ENCODE measurements around the gene PBXIP1. TPM values are rescaled to one million over a fixed set of nuclear protein-coding genes. Genes with fewer than 3 reads are reported as not detected.

The PBXIP1 gene
- total RNA-seq, 1 experiment from 2014 or later, result 26.5 TPM

- TF ChIP-seq PRDM15 (CRISPR knock-in tag; IDR thresholded peaks at IDR 0.05) (no peak), ZNF317 (CRISPR knock-in tag; IDR thresholded peaks at IDR 0.05; ENCODE audit: borderline replicate concordance, low read depth) (no peak), SOX15 (CRISPR knock-in tag; IDR thresholded peaks at IDR 0.05) (no peak), ZNF219 (CRISPR knock-in tag; IDR thresholded peaks at IDR 0.05; ENCODE audit: borderline replicate concordance) (0 out of 2 replicates have a peak, but pooled peaks have one; percentile 66), NFE2L1 (CRISPR knock-in tag; IDR thresholded peaks at IDR 0.05) (no peak; the same call in 1 of the 2 replicates), HMGXB4 (CRISPR knock-in tag; IDR thresholded peaks at IDR 0.05) (peak; percentile 92; the same call in 1 of the 2 replicates), RELA (CRISPR knock-in tag; IDR thresholded peaks at IDR 0.05; ENCODE audit: borderline replicate concordance) (0 out of 2 replicates have a peak, but pooled peaks have one; percentile 58)
These were observed 5.6 kb upstream of the PBXIP1 start, which contains the start of gene PYGO2 (continued) for GRCh38 chr1:154961207-154962155.

GRCh38 chr1:154960446-154961136 lies 4.7 kb upstream of the PBXIP1 start:
- no peaks in the 10 kb centered on the region for H3K27me3 Mint-ChIP-seq (ENCODE audit: low read depth)
- peak overlapping the region; percentile 93 for H3K4me3 Mint-ChIP-seq
- peak overlapping the region; percentile 84; the same call in 1 of the 2 replicates for H3K27ac Mint-ChIP-seq
- POLR2A ChIA-PET, result interaction anchor here (1.7 to 3.2 kb wide), 5 partner anchors 10 to 39 kb away, joined by 6 to 26 read pairs (median 10); partner anchors contain the start of genes FLAD1 and SHC1
- peaks cover 34% of the 10 kb centered on the region for H3K36me3 Mint-ChIP-seq
- H3K9me3 Mint-ChIP-seq, result no peaks in the 10 kb centered on the region
- CTCF ChIA-PET, result interaction anchor here (0.7 to 4.1 kb wide), 11 partner anchors 11 to 212 kb away, joined by 3 to 33 read pairs (median 7); partner anchors contain the start of genes FLAD1, KRTCAP2, LENEP and SHC1
- peaks cover 43% of the 10 kb centered on the region for H3K4me1 Mint-ChIP-seq
- no peak for ATAC-seq
- DNase-seq (ENCODE audit: low spot score), result no peak
- TF ChIP-seq TEAD4 (CRISPR knock-in tag; IDR thresholded peaks at IDR 0.05), result no peak
- no peak for TF ChIP-seq ZNF219 (CRISPR knock-in tag; IDR thresholded peaks at IDR 0.05; ENCODE audit: borderline replicate concordance)
- TF ChIP-seq TEAD1 (CRISPR knock-in tag; IDR thresholded peaks at IDR 0.05), result no peak
- no peak for TF ChIP-seq ATF3 (CRISPR knock-in tag; conservative IDR thresholded peaks at IDR 0.05)
- TF ChIP-seq ZBTB43 (CRISPR knock-in tag; IDR thresholded peaks at IDR 0.05), result no peak
- TF ChIP-seq ZNF425 (CRISPR knock-in tag; conservative IDR thresholded peaks at IDR 0.05), result no peak
- no peak for TF ChIP-seq HMGA2 (CRISPR knock-in tag; IDR thresholded peaks at IDR 0.05)
- TF ChIP-seq ZNF138 (CRISPR knock-in tag; conservative IDR thresholded peaks at IDR 0.05), result no peak
- no peak for TF ChIP-seq GRHL2 (CRISPR knock-in tag; IDR thresholded peaks at IDR 0.05; ENCODE audit: insufficient replicate concordance, severe bottlenecking)
- TF ChIP-seq ZNF416 (CRISPR knock-in tag; IDR thresholded peaks at IDR 0.05), result no peak
- no peak for TF ChIP-seq SMAD3 (CRISPR knock-in tag; IDR thresholded peaks at IDR 0.05; ENCODE audit: borderline replicate concordance)
- TF ChIP-seq IRF2 (CRISPR knock-in tag; IDR thresholded peaks at IDR 0.05; ENCODE audit: borderline replicate concordance, low read depth), result no peak
- TF ChIP-seq ZNF532 (CRISPR knock-in tag; IDR thresholded peaks at IDR 0.05; ENCODE audit: borderline replicate concordance), result no peak

Data from WTC11 (cell line).